ENCODE data around the gene DYNC1I1. TPM values are rescaled to one million over a fixed set of nuclear protein-coding genes. Genes with fewer than 3 reads are reported as not detected.

The DYNC1I1 gene
- total RNA-seq, 1 donor from 2014 or later, result not detected

- TF ChIP-seq, protein P1, sequence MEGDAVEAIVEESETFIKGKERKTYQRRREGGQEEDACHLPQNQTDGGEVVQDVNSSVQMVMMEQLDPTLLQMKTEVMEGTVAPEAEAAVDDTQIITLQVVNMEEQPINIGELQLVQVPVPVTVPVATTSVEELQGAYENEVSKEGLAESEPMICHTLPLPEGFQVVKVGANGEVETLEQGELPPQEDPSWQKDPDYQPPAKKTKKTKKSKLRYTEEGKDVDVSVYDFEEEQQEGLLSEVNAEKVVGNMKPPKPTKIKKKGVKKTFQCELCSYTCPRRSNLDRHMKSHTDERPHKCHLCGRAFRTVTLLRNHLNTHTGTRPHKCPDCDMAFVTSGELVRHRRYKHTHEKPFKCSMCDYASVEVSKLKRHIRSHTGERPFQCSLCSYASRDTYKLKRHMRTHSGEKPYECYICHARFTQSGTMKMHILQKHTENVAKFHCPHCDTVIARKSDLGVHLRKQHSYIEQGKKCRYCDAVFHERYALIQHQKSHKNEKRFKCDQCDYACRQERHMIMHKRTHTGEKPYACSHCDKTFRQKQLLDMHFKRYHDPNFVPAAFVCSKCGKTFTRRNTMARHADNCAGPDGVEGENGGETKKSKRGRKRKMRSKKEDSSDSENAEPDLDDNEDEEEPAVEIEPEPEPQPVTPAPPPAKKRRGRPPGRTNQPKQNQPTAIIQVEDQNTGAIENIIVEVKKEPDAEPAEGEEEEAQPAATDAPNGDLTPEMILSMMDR (IDR thresholded peaks at IDR 0.05; ENCODE audit: insufficient read depth, low read length, severe bottlenecking), result no peak
- Histone ChIP-seq H3K27me3 (ENCODE audit: control insufficient read depth, insufficient read depth, low read length) (no peaks in the 10 kb centered on the region), H3K36me3 (ENCODE audit: control insufficient read depth, insufficient read depth, low read length) (no peaks in the 10 kb centered on the region), H3K4me3 (ENCODE audit: low read depth, low read length) (no peak overlapping the region)
- no peak for FAIRE-seq
- no peak for DNase-seq (ENCODE audit: low read depth)
Observed at GRCh38 chr7:95804052-95804451, 31.7 kb downstream of the DYNC1I1 start.

DNA sequence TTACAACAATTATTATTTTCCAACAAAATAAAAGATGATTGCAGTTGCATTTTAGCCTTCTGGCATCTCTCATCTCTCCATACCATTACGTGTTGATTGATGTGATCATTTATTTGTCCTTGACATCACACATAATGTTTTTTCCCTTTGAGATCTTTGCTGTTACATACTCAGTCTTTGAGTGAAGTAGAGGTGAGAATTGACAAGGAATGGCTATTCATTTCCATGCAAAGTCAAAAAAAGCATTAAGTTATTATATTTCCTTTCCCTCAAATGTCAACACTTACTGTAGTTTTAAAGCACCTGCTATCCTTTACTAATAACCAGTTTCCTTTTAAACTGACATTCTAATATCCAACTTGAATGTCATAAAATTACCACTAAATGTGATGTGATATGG, 33.6 kb downstream of the DYNC1I1 start:
- DNase-seq (ENCODE audit: low read depth) (no peak), FAIRE-seq (no peak)
- H3K4me3 ChIP-seq (ENCODE audit: low read depth, low read length), result no peak overlapping the region
- TF ChIP-seq, protein P1 (IDR thresholded peaks at IDR 0.05; ENCODE audit: insufficient read depth, low read length, severe bottlenecking), result no peak
- H3K36me3 ChIP-seq (ENCODE audit: control insufficient read depth, insufficient read depth, low read length), result no peaks in the 10 kb centered on the region
- no peaks in the 10 kb centered on the region for H3K27me3 ChIP-seq (ENCODE audit: control insufficient read depth, insufficient read depth, low read length)

- FAIRE-seq (no peak), DNase-seq (ENCODE audit: low read depth) (no peak)
- TF ChIP-seq, protein P1 (IDR thresholded peaks at IDR 0.05; ENCODE audit: insufficient read depth, low read length, severe bottlenecking), result no peak
- Histone ChIP-seq H3K27me3 (ENCODE audit: control insufficient read depth, insufficient read depth, low read length) (no peaks in the 10 kb centered on the region), H3K36me3 (ENCODE audit: control insufficient read depth, insufficient read depth, low read length) (no peaks in the 10 kb centered on the region), H3K4me3 (ENCODE audit: low read depth, low read length) (no peak overlapping the region)
Observed at GRCh38 chr7:95808396-95808795, 36.0 kb downstream of the DYNC1I1 start.

GRCh38 chr7:95811846-95812445, 39.6 kb downstream of the DYNC1I1 start:
- Histone ChIP-seq H3K27me3 (ENCODE audit: control insufficient read depth, insufficient read depth, low read length) (no peaks in the 10 kb centered on the region), H3K4me3 (ENCODE audit: low read depth, low read length) (no peak overlapping the region), H3K36me3 (ENCODE audit: control insufficient read depth, insufficient read depth, low read length) (no peaks in the 10 kb centered on the region)
- DNase-seq (ENCODE audit: low read depth) (no peak), FAIRE-seq (no peak)
- TF ChIP-seq, protein P1 (IDR thresholded peaks at IDR 0.05; ENCODE audit: insufficient read depth, low read length, severe bottlenecking), result no peak

- Histone ChIP-seq H3K4me3 (ENCODE audit: low read depth, low read length) (no peak overlapping the region), H3K27me3 (ENCODE audit: control insufficient read depth, insufficient read depth, low read length) (no peaks in the 10 kb centered on the region), H3K36me3 (ENCODE audit: control insufficient read depth, insufficient read depth, low read length) (no peaks in the 10 kb centered on the region)
- DNase-seq (ENCODE audit: low read depth) (no peak), FAIRE-seq (no peak)
- TF ChIP-seq, protein P1 (IDR thresholded peaks at IDR 0.05; ENCODE audit: insufficient read depth, low read length, severe bottlenecking), result no peak
Observed at GRCh38 chr7:95814721-95815120, 42.4 kb downstream of the DYNC1I1 start.

Measured in bronchial epithelial cell (primary cell).